ENCODE measurements around the gene VDAC1.

- no peak for TF ChIP-seq CTCF (IDR thresholded peaks at IDR 0.05; ENCODE audit: low read depth, low read length, poor library complexity, severe bottlenecking)
- no peak for TF ChIP-seq EZH2phosphoT487 (IDR thresholded peaks at IDR 0.05; ENCODE audit: borderline replicate concordance, low read length)
Observed at GRCh38 chr5:133925866-133926488, 78.8 kb downstream of the VDAC1 start.
